CD4-positive, alpha-beta T cell treated with Interleukin-17A for 1 hour (primary cell): ENCODE measurements around the gene NUP214.
"Not testable (repeated sequence)": the region's sequence is repeated elsewhere in the genome, so short reads cannot be mapped to it uniquely, and the experiment has no call there.

Source experiments
- DNase-seq: peaks from one replicate; pipeline ENCODE4 v3.0.0-alpha.2; 2020

NUP214 gene

DNA sequence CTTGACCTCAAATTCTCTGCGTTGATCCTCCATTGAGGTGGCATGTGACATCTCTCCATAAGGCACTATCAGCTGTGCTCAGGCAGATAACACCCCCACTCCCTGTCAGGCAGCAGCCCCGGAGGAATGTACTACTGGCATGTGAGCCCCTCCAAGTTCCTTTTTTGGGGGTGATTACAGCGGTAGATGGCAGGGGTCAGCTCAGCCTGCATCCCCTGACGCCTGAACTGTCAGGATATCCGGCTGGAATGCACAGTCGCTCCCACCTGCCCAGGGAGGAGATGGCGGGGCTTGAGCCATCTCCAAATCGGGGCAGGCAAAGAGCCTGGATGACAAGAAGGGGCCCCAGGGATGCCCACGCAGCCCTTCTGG, 110.1 kb downstream of the NUP214 start:
- no peak for DNase-seq

- no peak for DNase-seq
These were observed 110.8 kb downstream of the NUP214 start for GRCh38 chr9:131236161-131236560.

- DNase-seq, result no peak
These were observed 111.4 kb downstream of the NUP214 start for GRCh38 chr9:131236761-131237160.

- no peak for DNase-seq
These were observed 111.9 kb downstream of the NUP214 start for GRCh38 chr9:131237291-131237690.

GRCh38 chr9:131237931-131238401, 112.6 kb downstream of the NUP214 start:
- DNase-seq, result peak; percentile 89

GRCh38 chr9:131238402-131239021, 113.1 kb downstream of the NUP214 start:
- DNase-seq, result no peak

DNA sequence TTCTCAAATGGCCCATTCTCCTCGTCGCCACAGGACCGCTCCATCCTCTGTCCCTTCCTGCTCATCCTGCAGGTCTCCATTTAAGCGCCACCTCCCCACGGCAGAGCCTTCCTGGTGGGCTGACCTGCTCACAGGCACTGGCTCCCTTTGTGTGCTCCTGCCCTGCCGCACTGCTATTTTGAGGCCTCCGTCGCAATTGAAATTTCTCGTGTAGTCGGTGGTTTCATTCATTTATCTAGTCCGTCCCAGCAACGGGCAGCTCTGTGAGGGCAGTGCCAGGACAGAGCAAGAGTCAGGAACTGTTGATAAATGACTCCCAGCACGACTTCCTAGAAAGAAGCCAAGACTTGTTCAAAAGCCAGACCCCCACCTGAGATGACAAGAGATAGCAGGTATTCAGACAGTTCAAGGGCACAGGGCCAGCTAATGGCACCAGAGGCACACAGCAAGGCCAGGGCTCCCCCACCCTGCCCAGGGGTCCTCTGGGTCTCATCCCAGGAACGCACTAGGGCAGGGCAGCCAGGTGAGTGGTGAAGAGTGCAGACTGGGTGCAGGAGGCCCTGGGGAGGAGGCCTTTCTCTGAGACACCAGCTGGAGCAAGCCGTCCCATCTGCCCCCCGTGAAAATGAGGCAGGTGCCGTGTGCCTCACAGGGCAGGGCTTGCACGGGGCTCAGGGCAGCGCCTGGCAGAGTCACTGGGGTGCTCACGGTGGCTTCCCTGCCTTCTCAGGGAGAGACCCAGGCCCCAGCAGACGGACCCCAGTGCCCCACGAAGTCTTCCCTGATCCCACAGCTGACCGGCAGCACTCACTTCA, 114.0 kb downstream of the NUP214 start:
- no peak for DNase-seq

DNA sequence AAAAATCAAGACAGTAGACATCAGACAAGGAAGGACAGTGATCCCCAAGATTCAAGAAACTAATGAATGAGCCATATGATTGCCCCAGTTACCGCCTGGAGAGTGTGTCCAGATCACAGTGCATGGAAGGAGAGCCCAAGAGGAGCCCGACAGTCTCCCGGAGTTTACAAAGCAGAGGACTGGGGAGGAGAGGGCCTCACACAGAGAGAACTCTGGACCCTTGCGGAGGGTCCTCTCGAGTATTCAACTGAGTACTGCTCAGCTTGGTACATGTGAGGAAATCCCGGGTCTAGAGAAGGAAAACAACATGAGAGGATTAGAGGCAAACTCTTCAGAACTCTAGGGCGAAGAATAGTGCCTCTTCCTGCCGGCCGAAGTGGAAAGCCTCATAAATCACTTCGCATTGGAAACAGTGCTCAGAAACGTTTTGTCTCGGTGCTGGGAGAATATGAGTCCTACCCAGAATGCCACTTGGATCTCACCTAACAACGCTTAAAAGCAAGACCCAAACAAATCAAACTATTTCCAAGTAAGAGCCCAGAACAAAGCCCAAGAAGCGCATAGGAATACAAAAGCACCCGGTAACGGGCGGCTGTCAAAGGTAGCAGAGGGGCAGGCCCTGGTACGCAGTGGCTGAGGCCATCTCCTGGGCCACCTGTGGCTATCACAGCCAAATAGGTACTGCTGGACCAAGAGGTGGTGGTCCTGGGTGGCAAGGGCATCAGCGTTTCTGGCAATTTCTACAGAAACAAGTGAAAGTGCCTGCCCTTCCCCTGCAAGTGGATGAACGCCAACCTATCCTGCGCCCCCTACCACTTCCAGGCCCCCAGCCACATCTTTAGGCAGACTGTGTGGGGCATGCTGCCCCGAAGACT, 114.9 kb downstream of the NUP214 start:
- no peak for DNase-seq

- DNase-seq, result not testable (repeated sequence)
These were observed 118.9 kb downstream of the NUP214 start for GRCh38 chr9:131244331-131244730.

- no peak for DNase-seq
These were observed 121.2 kb downstream of the NUP214 start for GRCh38 chr9:131246618-131247017.

DNA sequence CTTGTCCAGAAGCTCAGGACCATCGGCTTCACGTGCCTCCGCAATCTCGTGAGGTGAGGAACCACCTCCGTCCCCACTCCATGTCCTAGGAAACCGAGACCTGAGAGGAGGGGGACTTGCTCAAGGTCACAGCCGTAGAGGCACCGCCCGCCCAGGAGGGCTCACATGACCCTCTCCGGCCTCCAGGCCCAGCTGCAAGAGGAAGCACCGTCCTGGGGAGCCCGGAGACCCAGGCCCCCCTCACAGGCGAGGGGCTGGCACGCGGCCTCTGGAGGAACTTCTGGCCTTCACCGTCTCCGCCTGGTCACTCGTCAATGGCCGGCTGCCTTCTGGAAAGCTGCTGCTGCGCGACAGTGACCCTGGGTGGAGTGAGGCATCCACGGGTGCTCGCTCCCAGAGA, 126.7 kb downstream of the NUP214 start:
- DNase-seq, result no peak

DNA sequence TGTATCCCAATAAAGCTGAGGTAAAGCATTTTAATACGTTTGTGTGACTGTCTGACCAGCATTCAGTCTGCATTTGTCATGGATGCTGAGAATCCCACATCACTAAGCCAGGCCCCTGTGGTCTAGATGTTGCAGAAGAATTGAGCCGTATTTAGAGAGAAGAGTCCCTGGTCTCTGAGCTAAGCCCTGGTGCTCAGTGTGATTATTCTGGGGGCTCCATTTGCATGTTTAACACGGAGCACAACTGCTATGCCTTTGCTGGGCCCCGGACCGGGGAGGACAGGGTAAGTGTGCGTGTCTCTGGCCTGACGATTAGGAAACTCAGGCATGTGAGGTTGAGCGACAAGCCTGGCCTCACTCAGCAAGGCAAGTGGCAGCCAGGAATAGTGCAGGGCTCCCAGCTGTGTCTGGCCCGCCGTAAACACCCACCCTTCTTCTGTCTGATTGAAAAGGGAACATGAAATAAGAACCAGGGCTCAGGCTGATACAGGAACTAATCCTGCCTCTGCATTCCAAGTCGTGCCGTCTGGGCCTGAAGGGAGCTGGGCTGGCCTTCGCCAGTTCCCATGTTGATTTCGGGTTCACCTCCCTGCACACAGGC, 128.6 kb downstream of the NUP214 start:
- no peak for DNase-seq

GRCh38 chr9:131254626-131255025, 129.2 kb downstream of the NUP214 start:
- DNase-seq, result no peak

DNA sequence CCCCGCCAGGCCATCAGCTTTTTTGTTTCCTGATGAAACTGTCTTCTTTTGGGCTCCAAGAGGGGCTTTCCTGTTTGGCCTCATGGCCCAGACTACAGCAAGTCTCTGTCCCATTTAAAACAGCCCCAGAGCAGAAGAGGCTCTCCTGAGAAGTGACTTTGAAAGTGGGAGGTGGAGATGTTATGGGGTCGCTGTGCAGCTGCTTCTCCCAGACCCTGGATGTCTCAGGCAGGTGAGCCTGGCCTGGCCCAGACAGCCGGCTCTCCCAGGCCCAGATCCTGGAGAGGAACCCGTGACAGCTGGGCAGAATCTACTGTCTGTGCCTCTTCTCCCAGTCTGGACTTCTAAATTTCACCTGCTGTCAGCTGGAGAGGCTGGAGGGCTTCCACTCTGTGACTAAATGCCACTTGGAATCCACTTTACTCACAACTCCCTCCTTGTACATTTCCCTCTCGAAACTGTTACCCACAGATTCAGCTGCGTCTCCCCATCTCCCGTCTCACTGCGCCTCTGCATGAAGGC, 130.4 kb downstream of the NUP214 start:
- no peak for DNase-seq

DNA sequence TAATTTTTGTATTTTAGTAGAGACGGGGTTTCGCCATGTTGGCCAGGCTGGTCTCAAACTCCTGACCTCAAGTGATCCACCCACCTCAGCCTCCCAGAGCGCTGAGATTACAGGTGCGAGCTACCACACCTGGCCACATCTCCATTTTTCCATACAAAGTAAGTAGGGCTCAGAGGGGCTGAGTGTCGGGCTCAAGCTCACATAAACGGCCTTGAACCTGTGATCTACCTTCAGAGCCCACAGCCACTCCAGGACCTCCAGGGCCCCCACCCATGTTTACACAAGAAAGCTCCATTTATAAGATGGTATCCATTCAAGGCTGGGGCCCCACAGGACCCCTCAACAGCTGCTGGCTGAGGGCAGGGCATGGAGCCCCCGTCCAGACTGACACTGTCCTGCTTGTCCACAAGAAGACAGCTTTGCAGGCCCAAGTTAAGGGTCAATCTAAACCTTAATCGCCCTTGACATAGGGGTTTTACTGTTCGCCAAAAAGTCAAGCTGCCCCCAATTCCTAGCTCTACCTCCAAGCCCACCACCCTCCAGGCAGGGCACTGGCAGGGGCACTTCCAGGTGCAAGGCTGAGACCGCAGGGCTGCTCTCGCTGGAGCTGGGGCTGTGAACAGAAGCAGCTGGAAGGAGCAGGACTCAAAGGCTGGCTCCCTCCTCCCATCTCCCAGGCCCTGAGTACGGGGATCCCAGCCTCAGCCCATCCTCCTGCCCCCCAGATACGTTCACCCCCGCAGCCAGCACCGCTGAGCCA, 132.1 kb downstream of the NUP214 start:
- no peak for DNase-seq

- DNase-seq, result no peak
These were observed 132.8 kb downstream of the NUP214 start for GRCh38 chr9:131258186-131258585.

DNA sequence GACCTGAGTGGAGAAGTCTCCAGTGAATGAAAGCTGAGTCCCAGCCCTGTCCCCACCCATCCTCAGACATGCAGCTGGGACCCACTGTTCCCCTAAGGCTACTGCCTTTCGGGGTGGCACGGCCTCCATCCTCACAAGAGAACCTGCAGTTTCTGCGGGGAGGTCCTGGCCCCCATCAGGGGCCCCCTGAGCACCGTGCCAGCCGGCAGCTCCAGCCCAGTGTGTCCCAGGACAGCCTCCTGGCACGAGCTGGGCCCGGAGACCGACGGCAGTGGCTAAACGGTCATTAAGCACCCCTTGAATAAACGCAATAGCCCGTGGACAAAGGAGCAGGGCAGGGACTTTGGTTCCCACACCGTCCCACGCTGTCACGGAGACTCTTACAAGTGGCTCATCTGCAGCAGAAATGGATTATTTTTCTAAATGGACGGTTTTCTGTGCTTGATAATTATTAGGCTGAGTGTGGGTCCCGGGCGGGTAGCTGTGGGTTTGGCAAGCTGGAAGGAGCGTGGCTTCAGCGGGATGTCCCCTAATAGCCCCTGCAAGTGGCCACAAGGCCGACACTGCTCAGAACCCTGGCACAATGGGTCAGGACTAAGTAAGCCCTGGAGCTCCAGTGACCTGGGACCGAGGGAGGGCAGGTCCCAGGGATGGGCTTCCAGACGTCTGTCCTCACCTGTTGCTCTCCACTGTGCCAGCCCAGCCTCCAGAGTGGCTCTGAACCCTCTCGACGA, 133.5 kb downstream of the NUP214 start:
- DNase-seq, result no peak

GRCh38 chr9:131259432-131259898, 134.1 kb downstream of the NUP214 start:
- no peak for DNase-seq

- no peak for DNase-seq
These were observed 134.7 kb downstream of the NUP214 start for GRCh38 chr9:131259916-131260597.

DNA sequence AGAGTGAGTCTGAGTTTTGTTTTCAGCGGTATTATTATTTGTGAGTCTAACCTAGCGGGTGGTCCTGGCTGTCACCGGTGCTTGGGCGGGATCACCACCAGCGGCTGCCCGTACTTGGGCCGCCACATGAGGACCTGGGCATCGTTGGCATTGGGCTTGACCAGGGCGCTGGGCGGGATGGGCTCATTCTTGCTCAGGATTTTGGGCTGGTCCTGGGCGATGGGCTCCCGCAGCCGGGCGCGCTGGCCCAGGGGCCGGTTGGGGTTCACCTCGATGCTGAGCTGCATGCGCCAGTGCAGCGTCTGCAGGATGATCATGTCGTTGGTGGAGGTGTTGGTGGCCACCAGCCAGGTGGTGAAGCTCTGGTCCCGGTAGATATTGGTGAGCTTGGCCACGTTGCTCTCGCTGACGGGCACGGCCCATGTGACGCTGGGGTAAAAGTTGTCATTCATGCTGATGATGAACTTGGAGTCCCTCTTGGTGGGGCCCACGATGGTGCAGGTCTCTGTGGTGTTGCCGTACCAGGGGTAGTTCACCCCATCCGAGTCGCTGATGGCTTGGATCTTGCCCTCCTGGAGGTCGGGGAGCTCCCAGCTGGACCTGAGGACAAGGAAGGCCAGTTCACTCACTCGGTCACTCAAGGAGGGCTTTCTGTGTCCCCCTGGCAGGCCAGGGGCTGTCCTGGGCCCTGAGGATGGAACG, 135.5 kb downstream of the NUP214 start:
- DNase-seq, result no peak
